ENCODE data around the gene NAPB. TPM values are rescaled to one million over a fixed set of nuclear protein-coding genes. Genes with fewer than 3 reads are reported as not detected.

NAPB gene
- total and polyA plus RNA-seq, 10 of the 15 experiments (the other 5 are each of a cell fraction or from before 2014, with no cell fraction given): 2.1 to 15.9 (median 7.2) TPM

GRCh38 chr20:23420943-23421931 lies at the start of gene NAPB (continued):
- TF ChIP-seq CTCF (IDR thresholded peaks at IDR 0.05 in 2 of 3, conservative IDR thresholded peaks at IDR 0.05 in 1 of 3; ENCODE audit: control insufficient read depth in 2 of 3, extremely low read depth in 1 of 3, insufficient read depth in 1 of 3, low read depth in 3 of 3, low read length in 3 of 3) (peak in 2 of 3 experiments; percentile 10 to 37; a peak in 1 of 6 replicates), POLR2AphosphoS5 (IDR thresholded peaks at IDR 0.05; ENCODE audit: low read length) (peak; percentile 72), PRDM15 (CRISPR knock-in tag; IDR thresholded peaks at IDR 0.05) (no peak), ZBTB40 (IDR thresholded peaks at IDR 0.05; ENCODE audit: borderline replicate concordance) (no peak), WRNIP1 (IDR thresholded peaks at IDR 0.05; ENCODE audit: borderline replicate concordance, low read depth, low read length) (no peak), RAD51 (IDR thresholded peaks at IDR 0.05) (no peak), BCLAF1 (IDR thresholded peaks at IDR 0.05) (no peak), NR2F1 (conservative IDR thresholded peaks at IDR 0.05) (0 out of 2 replicates have a peak, but pooled peaks have one; percentile 48), STAT3 (IDR thresholded peaks at IDR 0.05; ENCODE audit: low read depth, low read length) (no peak), TAF1 (IDR thresholded peaks at IDR 0.05; ENCODE audit: borderline replicate concordance, low read depth, low read length) (0 out of 2 replicates have a peak, but pooled peaks have one; percentile 34), CEBPB (IDR thresholded peaks at IDR 0.05; ENCODE audit: borderline replicate concordance in 1 of 2, low read depth in 2 of 2, low read length in 2 of 2) (no peak), EGR1 (IDR thresholded peaks at IDR 0.05; ENCODE audit: borderline replicate concordance in 1 of 2, low read depth in 2 of 2, low read length in 2 of 2) (no peak; a peak in 1 of 3 replicates), RFX5 (IDR thresholded peaks at IDR 0.05; ENCODE audit: low read depth, low read length) (no peak), SMC3 (IDR thresholded peaks at IDR 0.05; ENCODE audit: borderline replicate concordance, low read length) (no peak)

Data from GM12878 (cell line).